GM21390 (cell line): ENCODE measurements around the gene ADCY5.

ENCODE experiments used
- ATAC-seq: cut with Tn5 transposase; IDR thresholded peaks from one replicate; pipeline ENCODE4 v1.9.1; 2021; ENCODE audit not compliant: unreplicated experiment

Gene ADCY5

DNA sequence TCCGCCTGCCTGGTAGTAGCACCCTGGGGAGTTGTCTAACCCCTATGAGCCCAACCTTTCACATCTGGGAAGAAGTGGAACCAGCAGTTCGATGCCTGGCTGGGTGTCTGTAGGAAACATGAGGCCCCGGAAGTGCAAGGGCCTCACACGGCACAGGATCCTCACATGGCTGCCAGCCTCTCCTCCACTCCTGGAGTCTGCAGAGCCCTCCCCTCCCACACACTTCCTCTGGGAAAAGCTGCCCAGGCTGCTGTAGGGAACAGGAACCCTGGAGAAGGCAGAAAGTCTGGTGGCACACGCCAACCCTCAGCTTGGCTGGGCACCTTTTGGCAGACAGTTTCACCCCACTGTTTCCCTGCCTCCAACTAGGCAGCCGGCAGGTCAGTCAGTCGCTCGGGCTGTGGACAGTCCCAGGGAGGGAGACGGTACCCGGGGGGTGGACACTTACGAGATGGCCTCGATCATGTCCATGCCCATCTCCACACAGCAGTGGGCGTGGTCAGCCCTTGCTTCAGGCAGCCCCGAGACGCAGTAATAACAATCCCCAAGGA is 118.4 kb downstream of the ADCY5 start:
- no peak for ATAC-seq

DNA sequence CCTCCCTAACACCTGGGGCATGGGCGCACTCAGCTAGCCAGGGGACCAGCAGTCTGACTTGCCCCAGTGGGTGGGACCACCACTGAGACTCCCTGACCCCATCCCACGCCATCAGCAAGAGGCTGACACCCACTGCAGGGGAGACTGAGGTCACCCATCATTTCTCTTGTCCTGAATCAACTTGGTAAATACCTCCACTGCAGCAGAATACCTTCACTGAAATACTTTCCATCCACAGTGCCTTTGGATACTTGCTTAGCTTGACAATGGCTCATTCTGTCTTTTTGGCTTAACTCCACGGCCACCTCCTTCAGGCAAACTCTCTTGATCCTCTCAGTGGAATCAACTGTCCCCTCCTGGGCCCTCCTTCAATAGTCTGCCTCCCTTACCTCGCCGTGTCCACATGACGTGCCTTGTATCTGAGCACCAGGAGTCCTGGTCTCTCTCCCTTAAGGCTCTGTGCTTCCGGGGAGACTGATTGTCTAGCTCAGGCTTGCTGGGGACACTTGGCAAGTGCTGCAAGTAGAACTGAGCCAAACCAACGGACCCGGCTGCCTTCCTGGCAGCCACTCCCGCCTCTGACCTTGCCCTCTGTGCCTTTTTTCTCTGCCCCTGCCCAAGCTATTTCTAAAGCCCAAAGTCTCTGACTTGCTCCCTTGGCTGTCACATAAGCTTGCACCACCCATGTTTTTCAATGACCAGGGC is 119.1 kb downstream of the ADCY5 start:
- no peak for ATAC-seq

DNA sequence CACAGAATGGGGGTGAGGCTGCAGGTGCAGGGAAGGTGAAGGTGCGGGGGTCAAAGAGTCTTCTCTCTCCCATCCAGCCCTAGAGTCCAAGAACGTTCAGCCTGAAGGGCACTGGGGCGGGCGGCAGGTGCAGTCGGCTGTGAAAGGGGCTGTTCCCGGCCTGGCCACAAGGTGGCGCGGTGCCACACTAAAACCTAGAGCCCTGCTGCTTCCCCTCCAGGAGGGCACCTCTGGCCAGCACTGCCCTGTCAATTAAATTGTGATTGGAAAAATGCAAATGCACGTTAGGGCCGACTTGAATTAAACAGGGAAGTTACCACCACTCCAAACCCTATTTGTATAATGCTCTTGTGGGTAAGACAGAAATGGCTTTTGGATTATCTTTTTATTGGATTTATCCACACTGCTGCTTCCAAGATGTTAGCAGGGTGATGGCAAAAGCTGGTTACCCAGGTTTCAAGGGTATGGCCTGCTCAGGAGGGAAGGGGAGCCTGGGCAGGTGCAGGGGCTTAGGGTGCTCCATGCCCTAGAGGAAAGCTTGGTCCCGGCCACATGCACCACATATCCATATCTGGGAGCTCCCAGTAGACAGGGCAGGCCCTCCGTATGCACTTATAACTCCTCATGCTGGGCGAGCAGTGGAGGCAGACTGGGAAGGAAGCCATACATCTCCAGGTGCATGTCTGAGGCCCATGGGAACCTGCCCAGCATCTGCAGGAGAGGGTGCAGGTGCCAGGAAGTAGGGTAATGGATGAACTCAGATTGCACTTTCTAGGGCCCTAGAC is 119.8 kb downstream of the ADCY5 start:
- ATAC-seq, result no peak

GRCh38 chr3:123327956-123328850 is 120.7 kb downstream of the ADCY5 start:
- no peak for ATAC-seq

- no peak for ATAC-seq
Measured at GRCh38 chr3:123327480-123327879, 121.4 kb downstream of the ADCY5 start.

DNA sequence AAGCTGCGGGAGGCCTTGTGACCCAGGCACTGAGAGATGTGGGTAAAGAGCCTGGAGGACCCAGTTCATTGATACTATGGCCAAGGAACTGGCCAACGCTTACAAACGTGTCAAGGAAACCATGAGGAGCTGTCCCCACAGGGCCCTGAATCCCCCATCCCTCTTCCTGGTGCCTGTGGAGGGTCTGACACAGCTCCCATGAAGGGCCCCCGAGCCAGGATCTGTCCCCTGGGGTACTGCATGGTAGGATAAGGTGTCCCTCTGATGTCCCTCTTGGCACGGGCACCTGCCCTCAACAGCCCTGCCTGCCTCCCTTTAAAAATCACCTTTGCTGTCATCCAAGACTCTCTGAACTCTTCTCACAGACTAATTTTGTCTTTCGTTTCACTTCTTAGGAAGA is 122.4 kb downstream of the ADCY5 start:
- ATAC-seq, result no peak

- ATAC-seq, result no peak
Measured at GRCh38 chr3:123325766-123326256, 123.1 kb downstream of the ADCY5 start.

GRCh38 chr3:123324880-123325765 is 123.8 kb downstream of the ADCY5 start:
- no peak for ATAC-seq

- ATAC-seq, result no peak
Measured at GRCh38 chr3:123323781-123324180, 125.1 kb downstream of the ADCY5 start.

DNA sequence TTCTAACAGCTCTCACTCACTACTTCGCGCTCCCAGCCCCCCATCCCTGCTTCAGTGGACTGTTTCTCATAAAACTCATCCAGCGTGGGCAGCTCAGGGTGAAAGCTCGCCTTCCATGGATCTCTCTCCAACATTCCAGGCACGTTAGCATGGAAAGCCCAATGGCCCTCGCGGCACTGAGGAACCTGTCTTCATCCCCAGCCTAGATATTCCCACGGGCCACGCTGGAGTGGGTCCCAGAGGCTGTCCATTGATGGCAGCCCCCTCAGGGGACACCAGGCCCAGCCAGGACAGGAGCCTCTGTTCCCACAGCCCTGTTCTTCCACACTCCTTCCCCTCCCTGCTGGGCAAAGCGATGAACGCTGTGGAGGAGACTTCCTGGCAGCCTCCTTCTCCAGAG is 126.0 kb downstream of the ADCY5 start:
- no peak for ATAC-seq

- no peak for ATAC-seq
Measured at GRCh38 chr3:123321806-123322205, 127.1 kb downstream of the ADCY5 start.

DNA sequence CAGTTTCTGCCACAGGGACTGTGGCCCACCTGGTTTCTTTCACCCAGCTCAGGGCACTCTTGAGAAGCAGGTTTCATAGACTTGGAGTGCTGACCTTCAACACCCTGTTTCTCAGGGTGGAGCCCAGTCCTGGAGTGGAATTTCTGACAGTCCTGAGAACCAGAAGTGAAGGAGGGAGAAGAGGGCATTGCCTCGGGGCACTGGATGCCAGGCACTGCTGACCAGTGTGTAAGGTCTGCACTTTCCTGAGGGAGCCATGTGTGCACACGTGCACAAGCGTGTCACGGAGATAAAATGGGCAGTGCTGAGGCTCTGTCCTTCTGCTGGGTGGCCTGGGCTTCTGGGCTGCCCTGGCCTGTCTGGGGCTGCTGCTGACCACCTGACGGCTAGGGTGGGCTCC is 128.7 kb downstream of the ADCY5 start:
- ATAC-seq, result no peak

GRCh38 chr3:123319760-123320159 is 129.1 kb downstream of the ADCY5 start:
- no peak for ATAC-seq

DNA sequence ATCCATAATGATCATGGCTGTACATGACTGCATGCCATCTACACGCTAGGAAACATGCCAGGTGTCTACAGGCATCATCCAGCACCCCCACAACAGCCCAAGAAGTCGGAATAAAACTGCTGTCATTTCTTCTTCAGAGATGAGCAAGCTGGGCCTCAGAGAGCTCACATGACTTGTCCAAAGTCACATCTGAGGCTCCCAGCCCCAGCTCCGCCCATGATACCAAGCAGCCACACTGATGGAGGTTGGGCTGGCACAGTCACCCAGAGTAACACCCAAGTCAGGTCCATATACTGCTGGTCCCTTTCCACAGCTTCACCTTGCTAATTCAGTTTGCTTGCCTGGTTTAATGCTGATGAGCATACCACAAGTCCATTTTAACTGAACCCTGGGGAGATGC is 130.5 kb downstream of the ADCY5 start:
- no peak for ATAC-seq

- no peak for ATAC-seq
Measured at GRCh38 chr3:123317716-123318115, 131.2 kb downstream of the ADCY5 start.

DNA sequence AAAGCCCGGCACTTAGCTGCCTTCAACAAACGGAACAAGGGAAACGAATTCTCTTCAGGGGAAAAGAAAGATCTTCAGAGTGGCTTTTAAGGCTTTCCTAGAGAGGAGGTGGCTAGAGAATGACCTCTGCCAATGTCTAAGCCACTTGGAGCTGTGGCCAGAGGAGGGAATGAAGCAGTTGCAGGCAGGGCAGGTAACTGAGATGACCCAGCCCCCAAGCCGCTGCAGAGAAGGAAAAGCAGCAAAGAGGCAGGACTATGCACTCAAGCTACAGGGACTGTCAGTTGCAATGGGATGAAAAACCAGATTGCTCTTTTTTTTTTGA is 133.7 kb downstream of the ADCY5 start:
- no peak for ATAC-seq

DNA sequence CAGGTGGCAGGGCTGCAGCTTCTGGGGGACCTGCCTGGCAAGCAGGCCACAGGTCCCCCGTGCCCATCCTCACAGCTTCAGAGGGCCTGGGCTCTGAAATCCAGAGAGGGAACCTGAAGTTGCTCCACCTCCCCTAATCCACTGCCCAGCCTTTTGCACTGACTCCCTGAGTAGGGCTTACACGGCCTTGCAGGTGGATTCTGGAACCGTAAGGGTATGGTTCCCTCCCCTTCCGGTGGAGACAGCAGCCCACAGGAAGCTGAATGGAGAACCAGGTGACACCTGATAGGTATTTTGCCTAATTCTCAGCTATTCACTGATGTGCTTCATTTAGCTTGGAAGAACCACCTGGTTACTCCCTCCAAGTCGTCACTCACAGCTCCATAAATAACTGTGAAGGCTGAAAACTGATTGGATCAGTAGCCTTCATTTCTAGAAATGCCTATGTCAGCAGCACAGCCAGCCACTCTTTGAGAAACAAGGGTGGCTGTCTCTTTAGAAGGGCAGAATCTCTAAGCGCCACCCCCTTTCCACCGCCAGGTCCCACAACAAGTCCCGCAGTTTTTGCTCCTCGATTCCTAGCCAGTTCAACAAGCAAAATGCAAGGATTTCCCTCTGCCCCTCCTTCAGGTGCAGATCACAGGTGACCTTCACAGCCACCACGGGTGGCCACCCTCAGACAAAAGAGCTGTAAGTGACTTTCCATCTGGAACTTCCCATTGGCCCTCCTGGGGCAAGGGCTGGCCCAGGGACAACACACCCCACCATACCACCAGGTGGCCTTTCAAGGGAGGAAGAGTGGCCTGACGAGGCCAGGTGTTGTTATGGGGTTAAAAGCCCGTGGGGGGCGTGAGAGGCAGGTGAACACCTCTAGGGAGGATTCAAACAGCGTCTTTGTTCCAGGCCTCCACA is 134.3 kb downstream of the ADCY5 start:
- ATAC-seq, result no peak

DNA sequence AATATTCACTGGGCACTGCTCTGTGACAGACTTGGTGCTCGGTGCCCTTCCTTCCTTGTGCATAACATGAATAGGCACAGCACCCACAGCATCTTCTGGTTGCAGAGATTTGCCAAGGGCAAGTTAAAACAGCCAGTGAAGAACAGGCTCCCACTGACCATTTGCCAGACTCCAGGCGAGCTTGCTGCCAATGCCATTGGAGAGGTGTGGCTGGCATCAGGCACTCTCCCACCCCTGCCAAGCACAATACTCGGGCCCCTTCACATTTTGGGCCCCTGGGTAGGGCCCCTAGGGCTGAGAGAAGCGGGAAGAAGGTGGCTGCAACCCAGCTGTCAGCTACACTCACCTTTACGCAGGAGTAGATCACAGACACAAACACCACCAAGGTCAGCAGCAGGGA is 135.0 kb downstream of the ADCY5 start:
- ATAC-seq, result no peak
